Hepatocyte (in vitro differentiated cells): ENCODE data around the gene LAPTM5. TPM values are rescaled to one million over a fixed set of nuclear protein-coding genes. Genes with fewer than 3 reads are reported as not detected.
A peak's percentile ranks its signal among the peaks of the same experiment; 100 is the strongest.

Source experiments
- DNase-seq: peaks from one replicate; pipeline ENCODE4 v3.0.0-alpha.2; 2016; ENCODE audit warnings: low spot score
- H2AFZ ChIP-seq: fragments of 200-600 bp; sonication (generic); 2 replicates; pipeline ENCODE4 v1.6.0; 2016; ENCODE audit warnings: antibody characterized with exemption, mild to moderate bottlenecking
- H3K27ac ChIP-seq: fragments of 200-600 bp; sonication (generic); 2 replicates; pipeline ENCODE4 v1.5.1; 2016; ENCODE audit warnings: mild to moderate bottlenecking
- H3K27me3 ChIP-seq: fragments of 200-600 bp; sonication (generic); 2 replicates; pipeline ENCODE4 v1.6.1; 2016
- H3K36me3 ChIP-seq: fragments of 200-600 bp; sonication (generic); replicated peaks from 2 replicates; pipeline ENCODE4 v1.5.1; 2016; ENCODE audit warnings: low read depth; ENCODE audit not compliant: insufficient read depth
- H3K4me1 ChIP-seq: fragments of 200-600 bp; sonication (generic); 2 replicates; pipeline ENCODE4 v1.5.1; 2016; ENCODE audit warnings: mild to moderate bottlenecking, moderate library complexity; ENCODE audit not compliant: insufficient read depth
- H3K4me2 ChIP-seq: fragments of 200-600 bp; sonication (generic); 2 replicates; pipeline ENCODE4 v1.6.0; 2016
- H3K4me3 ChIP-seq: fragments of 200-600 bp; sonication (generic); 2 replicates; pipeline ENCODE4 v1.5.1; 2016; ENCODE audit warnings: mild to moderate bottlenecking
- H3K79me2 ChIP-seq: fragments of 200-600 bp; sonication (generic); 2 replicates; pipeline ENCODE4 v1.6.0; 2017; ENCODE audit warnings: mild to moderate bottlenecking
- H3K9me2 ChIP-seq: fragments of 200-600 bp; sonication (generic); replicated peaks from 2 replicates; pipeline ENCODE4 v1.6.0; 2017; ENCODE audit warnings: mild to moderate bottlenecking; ENCODE audit not compliant: insufficient read depth
- H3K9me3 ChIP-seq: fragments of 200-600 bp; sonication (generic); 2 replicates; pipeline ENCODE4 v1.5.1; 2016; ENCODE audit warnings: low read depth, mild to moderate bottlenecking
- H4K20me1 ChIP-seq: fragments of 200-600 bp; sonication (generic); 2 replicates; pipeline ENCODE4 v1.6.0; 2016; ENCODE audit warnings: mild to moderate bottlenecking; ENCODE audit not compliant: insufficient read depth, poor library complexity, severe bottlenecking
- CTCF ChIP-seq: fragments of 200-600 bp; sonication (generic); IDR thresholded peaks from 2 replicates; pipeline ENCODE4 v1.5.1; 2016; ENCODE audit warnings: antibody characterized with exemption, mild to moderate bottlenecking; ENCODE audit not compliant: poor library complexity
- EZH2 ChIP-seq: fragments of 200-600 bp; sonication (generic); IDR thresholded peaks from 2 replicates; pipeline ENCODE4 v1.6.1; 2016; ENCODE audit warnings: antibody characterized with exemption, mild to moderate bottlenecking, borderline replicate concordance
- EZH2phosphoT487 ChIP-seq: fragments of 200-600 bp; sonication (generic); IDR thresholded peaks from one replicate; pipeline ENCODE4 v1.6.1; 2018; ENCODE audit warnings: antibody characterized with exemption, mild to moderate bottlenecking, low read depth, moderate library complexity; ENCODE audit not compliant: unreplicated experiment, severe bottlenecking
- WGBS: methylation state at CpG from one replicate; pipeline ENCODE4 v1.1.6; 2016; ENCODE audit warnings: low lambda C conversion rate; ENCODE audit errors: missing lambda C conversion rate; 5-methylcytosine and 5-hydroxymethylcytosine counted together
- polyA plus RNA-seq: library from polyadenylated mRNA; unstranded; fragments of >200 nt; fragmentation: Nextera tagmentation; extraction: Ambion mirVana; gene quantifications from 2 replicates; pipeline ENCODE4 v1.2.1, GENCODE V29; 2016
- total RNA-seq: library from RNA; depleted of rRNA; stranded (reverse); fragments of >200 nt; gene quantifications from 2 replicates; pipeline ENCODE4 v1.2.3, GENCODE V29; 2014

The LAPTM5 gene
- total and polyA plus RNA-seq, 2 experiments from 2014 or later, result 2.6 to 3.2 TPM

- Histone ChIP-seq H3K79me2 (peaks cover 3% of the 10 kb centered on the region), H3K36me3 (no peaks in the 10 kb centered on the region), H3K4me1 (peaks cover 3% of the 10 kb centered on the region), H3K9me3 (no peaks in the 10 kb centered on the region), H3K27ac (no peak overlapping the region), H3K4me2 (no peak overlapping the region), H3K9me2 (no peaks in the 10 kb centered on the region), H2AFZ (no peak overlapping the region), H3K27me3 (no peaks in the 10 kb centered on the region), H3K4me3 (no peak overlapping the region), H4K20me1 (no peaks in the 10 kb centered on the region)
- no peak for DNase-seq
- 95% methylated on average over 11 of the region's 11 CpGs for WGBS
- TF ChIP-seq CTCF, result no peak
- no peak for TF ChIP-seq EZH2
- TF ChIP-seq EZH2phosphoT487, result no peak
These were observed 41.7 kb downstream of the LAPTM5 start for GRCh38 chr1:30715886-30716285.

- TF ChIP-seq EZH2 (no peak), EZH2phosphoT487 (no peak), CTCF (peak; percentile 31)
- peaks cover 3% of the 10 kb centered on the region for H3K4me1 ChIP-seq
- no peaks in the 10 kb centered on the region for H3K9me2 ChIP-seq
- no peaks in the 10 kb centered on the region for H3K36me3 ChIP-seq
- H3K9me3 ChIP-seq, result no peaks in the 10 kb centered on the region
- DNase-seq, result no peak
- no peak overlapping the region for H3K4me2 ChIP-seq
- H3K27ac ChIP-seq, result no peak overlapping the region
- H2AFZ ChIP-seq, result no peak overlapping the region
- no peaks in the 10 kb centered on the region for H3K27me3 ChIP-seq
- no peak overlapping the region for H3K4me3 ChIP-seq
- H4K20me1 ChIP-seq, result no peaks in the 10 kb centered on the region
- WGBS, result 94% methylated on average over 2 of the region's 2 CpGs
- peaks cover 3% of the 10 kb centered on the region for H3K79me2 ChIP-seq
These were observed 42.4 kb downstream of the LAPTM5 start for GRCh38 chr1:30715216-30715615.

- Histone ChIP-seq H3K4me3 (no peak overlapping the region), H3K9me2 (no peaks in the 10 kb centered on the region), H3K27ac (no peak overlapping the region), H3K4me1 (peaks cover 3% of the 10 kb centered on the region), H3K27me3 (no peaks in the 10 kb centered on the region), H4K20me1 (no peaks in the 10 kb centered on the region), H3K79me2 (peaks cover 1% of the 10 kb centered on the region), H3K36me3 (no peaks in the 10 kb centered on the region), H3K4me2 (no peak overlapping the region), H2AFZ (no peak overlapping the region), H3K9me3 (no peaks in the 10 kb centered on the region)
- TF ChIP-seq EZH2phosphoT487, result no peak
- TF ChIP-seq CTCF, result no peak
- no peak for TF ChIP-seq EZH2
- 98% methylated on average over 8 of the region's 8 CpGs for WGBS
- no peak for DNase-seq
These were observed 43.0 kb downstream of the LAPTM5 start for GRCh38 chr1:30714536-30715090.
